ENCODE results near the gene SGSM2.

SGSM2 gene

GRCh38 chr17:2387086-2388019 lies 50.1 kb downstream of the SGSM2 start:
- no peak overlapping the region for H3K4me3 ChIP-seq (ENCODE audit: low read length)
- H3K4me1 ChIP-seq (ENCODE audit: low read length), result 0 out of 2 replicates have a peak, but pooled peaks cover 6% of the 10 kb centered on the region
- no peak overlapping the region for H3K9ac ChIP-seq (ENCODE audit: low read length)
- TF ChIP-seq CTCF (IDR thresholded peaks at IDR 0.05; ENCODE audit: low read length), result no peak
- no peak for TF ChIP-seq EZH2 (optimal IDR thresholded peaks at IDR 0.05; ENCODE audit: low read depth, low read length)
- TF ChIP-seq EZH2phosphoT487 (IDR thresholded peaks at IDR 0.05; ENCODE audit: low read length), result no peak
- peaks cover 19% of the 10 kb centered on the region for H3F3A ChIP-seq (ENCODE audit: insufficient read depth, low read length)
- H3K9me2 ChIP-seq (replicated peaks; ENCODE audit: insufficient read depth, low read length), result no peaks in the 10 kb centered on the region
- H3K9me3 ChIP-seq (replicated peaks; ENCODE audit: insufficient read depth, low read length), result no peaks in the 10 kb centered on the region
- no peaks in the 10 kb centered on the region for H3K36me3 ChIP-seq (replicated peaks; ENCODE audit: insufficient read depth, low read length)
- no peak overlapping the region for H2AFZ ChIP-seq (ENCODE audit: low read length)
- no peaks in the 10 kb centered on the region for H4K20me1 ChIP-seq (ENCODE audit: insufficient read depth, low read length)
- H3K27me3 ChIP-seq (replicated peaks; ENCODE audit: insufficient read depth, low read length), result no peaks in the 10 kb centered on the region
- peaks cover 34% of the 10 kb centered on the region for H3K79me2 ChIP-seq (ENCODE audit: low read length)
- DNase-seq, result no peak
- no peak overlapping the region for H3K4me2 ChIP-seq (ENCODE audit: low read depth, low read length)
- H3K27ac ChIP-seq (ENCODE audit: low read length), result no peak overlapping the region

GRCh38 chr17:2388020-2388682 lies 50.9 kb downstream of the SGSM2 start:
- Histone ChIP-seq H3K4me3 (ENCODE audit: low read length) (no peak overlapping the region), H3K9me3 (replicated peaks; ENCODE audit: insufficient read depth, low read length) (no peaks in the 10 kb centered on the region), H3K4me1 (ENCODE audit: low read length) (0 out of 2 replicates have a peak, but pooled peaks cover 6% of the 10 kb centered on the region), H3F3A (ENCODE audit: insufficient read depth, low read length) (peaks cover 23% of the 10 kb centered on the region), H2AFZ (ENCODE audit: low read length) (no peak overlapping the region), H3K79me2 (ENCODE audit: low read length) (peaks cover 34% of the 10 kb centered on the region), H4K20me1 (ENCODE audit: insufficient read depth, low read length) (no peaks in the 10 kb centered on the region), H3K4me2 (ENCODE audit: low read depth, low read length) (no peak overlapping the region), H3K9ac (ENCODE audit: low read length) (no peak overlapping the region), H3K36me3 (replicated peaks; ENCODE audit: insufficient read depth, low read length) (no peaks in the 10 kb centered on the region), H3K9me2 (replicated peaks; ENCODE audit: insufficient read depth, low read length) (no peaks in the 10 kb centered on the region), H3K27ac (ENCODE audit: low read length) (no peak overlapping the region), H3K27me3 (replicated peaks; ENCODE audit: insufficient read depth, low read length) (no peaks in the 10 kb centered on the region)
- no peak for TF ChIP-seq CTCF (IDR thresholded peaks at IDR 0.05; ENCODE audit: low read length)
- no peak for TF ChIP-seq EZH2 (optimal IDR thresholded peaks at IDR 0.05; ENCODE audit: low read depth, low read length)
- no peak for TF ChIP-seq EZH2phosphoT487 (IDR thresholded peaks at IDR 0.05; ENCODE audit: low read length)
- no peak for DNase-seq

- H3K36me3 ChIP-seq (replicated peaks; ENCODE audit: insufficient read depth, low read length), result no peaks in the 10 kb centered on the region
- TF ChIP-seq EZH2 (optimal IDR thresholded peaks at IDR 0.05; ENCODE audit: low read depth, low read length) (no peak), EZH2phosphoT487 (IDR thresholded peaks at IDR 0.05; ENCODE audit: low read length) (no peak), CTCF (IDR thresholded peaks at IDR 0.05; ENCODE audit: low read length) (no peak)
- no peak overlapping the region for H3K27ac ChIP-seq (ENCODE audit: low read length)
- peaks cover 21% of the 10 kb centered on the region for H3F3A ChIP-seq (ENCODE audit: insufficient read depth, low read length)
- no peak overlapping the region for H3K9ac ChIP-seq (ENCODE audit: low read length)
- no peak overlapping the region for H3K4me2 ChIP-seq (ENCODE audit: low read depth, low read length)
- H3K27me3 ChIP-seq (replicated peaks; ENCODE audit: insufficient read depth, low read length), result no peaks in the 10 kb centered on the region
- no peaks in the 10 kb centered on the region for H3K9me3 ChIP-seq (replicated peaks; ENCODE audit: insufficient read depth, low read length)
- no peaks in the 10 kb centered on the region for H3K9me2 ChIP-seq (replicated peaks; ENCODE audit: insufficient read depth, low read length)
- H3K4me3 ChIP-seq (ENCODE audit: low read length), result no peak overlapping the region
- H3K79me2 ChIP-seq (ENCODE audit: low read length), result peaks cover 34% of the 10 kb centered on the region
- H2AFZ ChIP-seq (ENCODE audit: low read length), result no peak overlapping the region
- no peak for DNase-seq
- 0 out of 2 replicates have a peak, but pooled peaks cover 6% of the 10 kb centered on the region for H3K4me1 ChIP-seq (ENCODE audit: low read length)
- no peaks in the 10 kb centered on the region for H4K20me1 ChIP-seq (ENCODE audit: insufficient read depth, low read length)
Measured at GRCh38 chr17:2388683-2389055, 51.4 kb downstream of the SGSM2 start.
